Lower lobe of right lung (tissue), 2 donors: ENCODE data around the gene ZNF664. TPM values are rescaled to one million over a fixed set of nuclear protein-coding genes. Genes with fewer than 3 reads are reported as not detected.

ENCODE experiments used
- ATAC-seq, 2 donors: fragments of 200-7000 bp; cut with Tn5 transposase; one replicate each; pipeline ENCODE4 v1.9.1; 2020 to 2022; ENCODE audit warnings: mild to moderate bottlenecking in 2 of 2, moderate library complexity in 2 of 2
- DNase-seq: peaks from one replicate; pipeline ENCODE4 v3.0.0-alpha.2; 2020
- H3K27ac ChIP-seq: fragments of 200-600 bp; one replicate; pipeline ENCODE4 v1.8.0; 2022
- H3K27me3 ChIP-seq: fragments of 200-600 bp; one replicate; pipeline ENCODE4 v1.8.0; 2022; ENCODE audit warnings: low read depth
- H3K36me3 ChIP-seq: fragments of 200-600 bp; one replicate; pipeline ENCODE4 v1.8.0; 2022; ENCODE audit warnings: mild to moderate bottlenecking
- H3K4me1 ChIP-seq: fragments of 200-600 bp; one replicate; pipeline ENCODE4 v1.8.0; 2022
- H3K4me3 ChIP-seq: fragments of 200-600 bp; one replicate; pipeline ENCODE4 v1.8.0; 2022; ENCODE audit warnings: mild to moderate bottlenecking
- H3K9me3 ChIP-seq: fragments of 200-600 bp; one replicate; pipeline ENCODE4 v1.8.0; 2022
- intact Hi-C: fragments of 100-400 bp; cut with DNase I; formaldehyde crosslinking; loops from one replicate; pipeline ENCODE4 v1.11.0; 2022
- total RNA-seq: library from RNA; stranded (reverse); fragmentation: NEBNext Ultra II Directional; extraction: Animal tissue kit (Norgen Biotek cat#: 25700); gene quantifications from one replicate; pipeline ENCODE4 v1.2.1, GENCODE V29; 2021
- TF ChIP-seq, protein P1 (sequence below): fragments of 200-600 bp; IDR thresholded peaks from one replicate; pipeline ENCODE4 v1.8.0; 2022; ENCODE audit warnings: antibody characterized with exemption, mild to moderate bottlenecking
- donor health status: DM: no; HTN: yes; CAD: no; lungs with severe emphysema.

The ZNF664 gene
- total RNA-seq, 1 donor from 2014 or later: 84.2 TPM

DNA sequence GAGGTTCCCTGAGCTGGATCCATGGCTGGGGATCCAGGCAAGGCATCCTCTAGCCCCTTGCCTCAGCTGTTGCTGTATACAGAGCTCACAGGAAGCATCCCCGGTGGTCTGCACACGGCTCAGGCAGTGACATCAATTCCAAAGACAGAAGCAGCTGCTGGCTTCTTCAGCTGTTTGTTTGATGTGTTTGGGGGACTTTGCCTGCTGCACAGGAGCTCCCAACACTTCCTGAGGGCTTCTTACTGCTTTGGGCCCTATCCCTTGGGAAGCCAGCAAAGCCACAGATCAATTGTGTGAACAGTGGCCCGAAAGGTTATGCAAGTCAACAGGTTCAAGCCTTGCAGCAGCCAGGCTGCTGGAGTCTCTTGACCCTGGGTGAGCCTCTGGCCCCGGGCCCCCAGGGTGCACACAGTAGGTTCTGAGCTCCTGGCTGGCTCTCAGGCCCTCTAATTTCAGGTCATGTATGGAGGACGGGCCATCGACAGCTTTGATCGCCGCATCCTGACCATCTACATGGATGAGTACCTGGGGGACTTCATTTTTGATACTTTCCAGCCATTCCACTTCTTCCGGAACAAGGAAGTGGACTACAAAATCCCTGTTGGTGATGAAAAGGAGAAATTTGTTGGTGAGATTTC, 43.0 kb upstream of the ZNF664 start:
- no peaks in the 10 kb centered on the region for H3K36me3 ChIP-seq
- H3K27ac ChIP-seq: no peak overlapping the region
- H3K4me1 ChIP-seq: no peaks in the 10 kb centered on the region
- intact Hi-C loops: no loop called here
- H3K4me3 ChIP-seq: no peak overlapping the region
- ATAC-seq: no peak
- DNase-seq: no peak
- no peaks in the 10 kb centered on the region for H3K27me3 ChIP-seq
- TF ChIP-seq, protein P1, sequence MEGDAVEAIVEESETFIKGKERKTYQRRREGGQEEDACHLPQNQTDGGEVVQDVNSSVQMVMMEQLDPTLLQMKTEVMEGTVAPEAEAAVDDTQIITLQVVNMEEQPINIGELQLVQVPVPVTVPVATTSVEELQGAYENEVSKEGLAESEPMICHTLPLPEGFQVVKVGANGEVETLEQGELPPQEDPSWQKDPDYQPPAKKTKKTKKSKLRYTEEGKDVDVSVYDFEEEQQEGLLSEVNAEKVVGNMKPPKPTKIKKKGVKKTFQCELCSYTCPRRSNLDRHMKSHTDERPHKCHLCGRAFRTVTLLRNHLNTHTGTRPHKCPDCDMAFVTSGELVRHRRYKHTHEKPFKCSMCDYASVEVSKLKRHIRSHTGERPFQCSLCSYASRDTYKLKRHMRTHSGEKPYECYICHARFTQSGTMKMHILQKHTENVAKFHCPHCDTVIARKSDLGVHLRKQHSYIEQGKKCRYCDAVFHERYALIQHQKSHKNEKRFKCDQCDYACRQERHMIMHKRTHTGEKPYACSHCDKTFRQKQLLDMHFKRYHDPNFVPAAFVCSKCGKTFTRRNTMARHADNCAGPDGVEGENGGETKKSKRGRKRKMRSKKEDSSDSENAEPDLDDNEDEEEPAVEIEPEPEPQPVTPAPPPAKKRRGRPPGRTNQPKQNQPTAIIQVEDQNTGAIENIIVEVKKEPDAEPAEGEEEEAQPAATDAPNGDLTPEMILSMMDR: no peak
- no peaks in the 10 kb centered on the region for H3K9me3 ChIP-seq

DNA sequence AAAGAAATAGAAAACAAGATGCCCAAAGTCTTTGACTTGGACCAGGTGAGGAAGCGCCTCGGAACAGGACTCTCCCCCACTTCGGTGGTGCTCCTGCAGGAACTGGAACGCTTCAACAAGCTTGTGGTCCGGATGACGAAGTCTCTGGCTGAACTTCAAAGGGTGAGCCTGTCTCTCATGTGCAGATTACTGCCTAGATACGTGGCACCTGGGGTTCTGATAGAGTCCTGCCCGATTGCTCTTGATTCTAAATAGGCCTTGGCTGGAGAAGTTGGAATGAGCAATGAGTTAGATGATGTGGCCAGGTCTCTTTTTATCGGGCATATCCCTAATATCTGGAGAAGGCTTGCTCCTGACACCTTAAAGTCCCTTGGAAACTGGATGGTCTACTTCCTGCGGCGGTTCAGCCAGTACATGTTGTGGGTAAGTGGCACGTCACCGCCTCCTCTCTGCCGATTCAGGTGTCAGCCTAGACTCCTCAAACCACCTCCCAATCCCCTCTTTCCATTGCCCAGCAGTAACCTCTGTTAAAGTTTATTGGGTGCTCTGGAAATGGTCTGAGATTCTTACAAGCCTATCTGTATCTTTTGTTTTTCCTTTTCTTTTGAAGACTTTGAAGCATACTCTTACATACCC, 41.2 kb upstream of the ZNF664 start:
- intact Hi-C loops: no loop called here
- Histone ChIP-seq H3K4me3 (no peak overlapping the region), H3K27me3 (no peaks in the 10 kb centered on the region), H3K27ac (no peak overlapping the region), H3K36me3 (peaks cover 10% of the 10 kb centered on the region), H3K9me3 (no peaks in the 10 kb centered on the region), H3K4me1 (peaks cover 9% of the 10 kb centered on the region)
- ATAC-seq (peak; percentile 46 to 50), DNase-seq (no peak)
- TF ChIP-seq, protein P1: no peak

DNA sequence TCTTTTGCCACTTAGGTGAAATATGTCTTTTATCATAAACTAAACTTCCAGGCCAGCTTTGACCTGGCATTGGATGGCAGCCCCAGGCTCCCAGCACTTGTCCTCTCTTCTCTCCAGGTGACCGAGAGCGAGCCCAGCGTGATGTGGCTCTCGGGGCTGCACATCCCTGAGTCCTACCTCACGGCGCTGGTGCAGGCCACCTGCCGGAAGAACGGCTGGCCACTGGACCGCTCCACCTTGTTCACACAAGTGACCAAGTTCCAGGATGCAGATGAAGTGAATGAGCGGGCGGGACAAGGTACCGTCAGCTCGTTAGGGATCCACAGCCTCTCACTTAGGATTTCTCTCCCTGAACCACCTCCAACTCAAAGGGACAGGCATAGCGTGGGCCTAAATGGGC, 39.8 kb upstream of the ZNF664 start:
- intact Hi-C loops: no loop called here
- TF ChIP-seq, protein P1: no peak
- H3K27ac ChIP-seq: no peak overlapping the region
- DNase-seq: no peak
- no peaks in the 10 kb centered on the region for H3K27me3 ChIP-seq
- H3K4me1 ChIP-seq: peaks cover 24% of the 10 kb centered on the region
- no peak overlapping the region for H3K4me3 ChIP-seq
- ATAC-seq: no peak
- H3K36me3 ChIP-seq: peaks cover 17% of the 10 kb centered on the region
- H3K9me3 ChIP-seq: no peaks in the 10 kb centered on the region

DNA sequence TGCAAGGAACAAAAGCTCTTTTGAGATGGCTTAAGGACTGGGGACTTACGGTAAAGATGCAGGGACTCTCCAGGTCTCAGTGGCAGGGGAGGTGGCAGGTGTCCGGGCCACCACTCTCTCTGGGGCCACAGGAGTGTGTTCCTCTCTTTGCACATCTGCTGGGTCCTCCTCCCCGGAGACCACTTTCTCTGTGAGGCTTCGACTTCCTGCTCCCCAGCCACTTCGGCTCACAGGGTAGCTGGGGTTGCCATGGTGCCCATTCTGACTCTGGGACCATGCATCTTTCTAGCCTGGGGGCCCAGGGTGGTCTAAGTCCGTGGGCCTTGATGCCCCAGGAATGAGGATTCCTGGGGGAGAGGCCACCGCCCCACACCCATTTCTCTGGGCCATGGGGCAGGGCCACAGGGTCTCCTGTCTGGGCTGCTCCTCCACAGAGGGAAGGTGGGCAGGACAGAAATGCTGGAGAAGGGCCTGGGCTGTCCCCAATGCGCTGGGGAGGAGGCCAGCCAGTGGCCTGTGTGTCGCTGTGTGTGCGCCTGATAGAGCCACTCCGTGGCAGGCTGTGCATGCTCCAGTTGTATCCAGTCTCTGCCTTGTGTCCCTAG, 38.9 kb upstream of the ZNF664 start:
- ATAC-seq (no peak), DNase-seq (no peak)
- Histone ChIP-seq H3K36me3 (peaks cover 17% of the 10 kb centered on the region), H3K4me3 (no peak overlapping the region), H3K9me3 (no peaks in the 10 kb centered on the region), H3K4me1 (peaks cover 33% of the 10 kb centered on the region), H3K27ac (no peak overlapping the region), H3K27me3 (no peaks in the 10 kb centered on the region)
- TF ChIP-seq, protein P1: no peak
- intact Hi-C loops: no loop called here

DNA sequence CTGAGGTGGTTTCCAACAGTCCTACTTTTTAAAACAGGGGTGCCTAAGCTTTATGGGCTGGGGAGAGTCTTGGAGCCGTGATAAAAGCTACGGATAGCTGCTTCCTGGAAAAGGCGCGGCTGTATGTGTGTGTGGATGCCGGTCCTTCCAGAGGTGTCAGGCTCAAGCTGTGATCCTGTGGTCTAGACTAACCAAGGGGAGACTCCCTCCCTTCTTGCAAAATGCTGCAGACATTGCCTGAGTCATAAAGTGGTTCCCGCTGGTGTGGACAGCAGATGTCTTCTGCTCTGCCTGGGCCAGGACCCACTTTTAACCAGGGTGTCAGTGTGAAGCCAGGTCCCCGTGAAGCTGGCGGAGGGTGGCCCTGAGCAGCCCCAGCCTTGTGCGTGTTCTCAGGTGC, 38.2 kb upstream of the ZNF664 start:
- DNase-seq (no peak), ATAC-seq (peak; percentile 6 to 31)
- Histone ChIP-seq H3K4me1 (peaks cover 33% of the 10 kb centered on the region), H3K27me3 (no peaks in the 10 kb centered on the region), H3K27ac (peak overlapping the region; percentile 11), H3K36me3 (peaks cover 22% of the 10 kb centered on the region), H3K4me3 (no peak overlapping the region), H3K9me3 (no peaks in the 10 kb centered on the region)
- TF ChIP-seq, protein P1: no peak
- intact Hi-C loops: no loop called here
